ENCODE results near the gene LMO2.
"Not testable (repeated sequence)": the region's sequence is repeated elsewhere in the genome, so short reads cannot be mapped to it uniquely, and the experiment has no call there.

Gene LMO2

GRCh38 chr11:33891714-33892327, at the start of gene LMO2:
Gene LMO2 (minus strand): TSS chr11:33892076. CDS start chr11:33869716, 22,360 bp downstream.
- peak; percentile 73 for DNase-seq (ENCODE audit: low spot score)

- no peak for DNase-seq (ENCODE audit: low spot score)
Observed at GRCh38 chr11:33940538-33940815, 48.6 kb upstream of the LMO2 start.

GRCh38 chr11:33936725-33937604, 45.1 kb upstream of the LMO2 start:
- peak; percentile 57 for DNase-seq (ENCODE audit: low spot score)

- DNase-seq (ENCODE audit: low spot score): no peak
Observed at GRCh38 chr11:33935461-33936456, 43.9 kb upstream of the LMO2 start.

- DNase-seq (ENCODE audit: low spot score): no peak
Observed at GRCh38 chr11:33935005-33935404, 43.1 kb upstream of the LMO2 start.

- no peak for DNase-seq (ENCODE audit: low spot score)
Observed at GRCh38 chr11:33934450-33934849, 42.6 kb upstream of the LMO2 start.

GRCh38 chr11:33933602-33934001, 41.7 kb upstream of the LMO2 start:
- DNase-seq (ENCODE audit: low spot score): no peak

GRCh38 chr11:33932721-33933120, 40.8 kb upstream of the LMO2 start:
- no peak for DNase-seq (ENCODE audit: low spot score)

- not testable (repeated sequence) for DNase-seq (ENCODE audit: low spot score)
Observed at GRCh38 chr11:33931739-33932366, 40.0 kb upstream of the LMO2 start.

- DNase-seq (ENCODE audit: low spot score): no peak
Observed at GRCh38 chr11:33931067-33931466, 39.2 kb upstream of the LMO2 start.

GRCh38 chr11:33930317-33931021, 38.6 kb upstream of the LMO2 start:
- no peak for DNase-seq (ENCODE audit: low spot score)

GRCh38 chr11:33928564-33928963, 36.7 kb upstream of the LMO2 start:
- no peak for DNase-seq (ENCODE audit: low spot score)

GRCh38 chr11:33926671-33927552, 35.0 kb upstream of the LMO2 start:
- DNase-seq (ENCODE audit: low spot score): no peak

GRCh38 chr11:33924341-33924740, 32.5 kb upstream of the LMO2 start:
- DNase-seq (ENCODE audit: low spot score): no peak

- DNase-seq (ENCODE audit: low spot score): no peak
Observed at GRCh38 chr11:33923626-33924025, 31.8 kb upstream of the LMO2 start.

- DNase-seq (ENCODE audit: low spot score): no peak
Observed at GRCh38 chr11:33920838-33921613, 29.1 kb upstream of the LMO2 start.

- no peak for DNase-seq (ENCODE audit: low spot score)
Observed at GRCh38 chr11:33919645-33920044, 27.8 kb upstream of the LMO2 start.

GRCh38 chr11:33917402-33917801, 25.5 kb upstream of the LMO2 start:
- not testable (repeated sequence) for DNase-seq (ENCODE audit: low spot score)

GRCh38 chr11:33916736-33917135, 24.9 kb upstream of the LMO2 start:
- no peak for DNase-seq (ENCODE audit: low spot score)

GRCh38 chr11:33915526-33915925, 23.6 kb upstream of the LMO2 start:
- DNase-seq (ENCODE audit: low spot score): no peak

All from hematopoietic multipotent progenitor cell treated with erythropoietin and hydrocortisone succinate and interleukin-3 and kit ligand, for 15 days (in vitro differentiated cells).